ENCODE measurements around the gene CACNA2D2.
A peak's percentile ranks its signal among the peaks of the same experiment; 100 is the strongest.

CACNA2D2 gene

GRCh38 chr3:50388720-50389413 lies 114.6 kb downstream of the CACNA2D2 start:
- DNase-seq: no peak

DNA sequence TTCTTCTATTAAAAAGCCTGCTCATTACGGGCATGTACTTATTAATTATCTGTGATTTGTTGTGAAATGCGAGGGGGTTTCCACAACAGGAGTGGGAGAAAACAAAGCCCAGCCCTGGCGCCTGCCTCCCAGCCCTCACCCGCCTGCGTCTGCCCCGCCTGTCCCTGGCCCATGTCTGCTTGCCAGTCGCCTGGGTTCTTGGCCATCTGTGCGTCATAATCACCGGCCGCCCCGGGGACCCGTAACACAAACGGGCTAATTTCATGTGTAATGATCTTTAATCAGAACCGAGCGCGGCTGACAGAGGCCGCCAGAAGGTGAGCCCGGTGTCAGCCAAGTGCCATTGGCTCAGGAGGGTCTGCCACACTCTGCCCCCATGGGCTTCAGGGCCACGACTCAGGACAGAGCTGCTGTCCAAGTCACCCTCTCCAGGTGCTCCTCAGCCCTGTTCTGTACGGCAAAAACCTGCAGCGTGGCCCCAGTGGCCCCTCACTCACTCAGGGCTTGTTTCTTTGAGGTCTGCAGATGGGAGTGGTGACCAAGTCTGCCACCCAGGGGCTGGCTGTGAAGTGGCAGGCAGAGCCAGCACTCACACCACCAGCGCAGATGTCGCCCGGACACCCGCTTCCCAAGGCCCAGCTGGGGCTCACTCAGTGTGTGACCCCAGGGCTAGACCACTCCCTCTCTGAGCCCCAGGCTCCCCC lies 115.3 kb downstream of the CACNA2D2 start:
- peak in 1 of 2 experiments; percentile 6 for DNase-seq

- DNase-seq: no peak
These were observed 117.7 kb downstream of the CACNA2D2 start for GRCh38 chr3:50385754-50386153.

DNA sequence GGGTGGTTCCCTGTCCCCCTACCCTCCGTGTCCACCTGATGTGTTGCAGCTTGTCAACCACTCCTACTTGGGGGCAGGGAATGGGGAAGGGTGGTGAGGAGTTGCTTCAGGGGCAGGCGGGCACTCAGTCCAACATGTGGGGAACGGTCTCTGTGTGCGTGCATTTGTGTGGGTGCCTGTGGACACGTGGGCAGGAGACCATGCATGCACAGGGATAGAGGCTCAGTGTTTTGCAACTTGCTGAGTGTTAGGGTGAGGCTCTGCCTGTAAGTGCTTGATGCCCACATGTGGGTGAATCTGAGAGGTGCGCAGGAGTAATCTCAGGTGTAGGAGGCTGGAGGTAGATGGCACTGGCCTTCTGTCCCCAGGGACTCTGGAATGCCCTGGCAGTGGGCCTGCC lies 119.7 kb downstream of the CACNA2D2 start:
- DNase-seq: no peak

GRCh38 chr3:50382722-50383121 lies 120.7 kb downstream of the CACNA2D2 start:
- no peak for DNase-seq

DNA sequence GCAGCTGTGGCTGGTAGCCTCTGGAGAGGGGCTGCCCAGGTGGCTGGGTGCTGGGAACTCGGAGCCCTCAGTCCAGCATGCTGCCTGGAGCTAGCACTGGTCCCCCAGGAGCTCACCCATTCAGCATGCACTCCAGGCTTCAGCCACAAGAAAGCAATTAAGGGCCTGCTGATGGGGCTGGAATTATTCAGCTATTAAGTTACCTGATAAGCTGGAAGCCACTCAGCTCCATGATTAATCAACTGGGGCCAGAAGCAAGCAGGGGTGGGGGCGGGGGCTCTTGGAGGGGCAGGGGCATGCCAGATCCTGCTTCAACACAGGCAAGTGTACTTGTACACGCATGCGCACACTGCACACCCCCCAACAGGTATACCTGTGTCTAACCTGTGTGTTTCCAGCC lies 122.1 kb downstream of the CACNA2D2 start:
- DNase-seq: no peak

DNA sequence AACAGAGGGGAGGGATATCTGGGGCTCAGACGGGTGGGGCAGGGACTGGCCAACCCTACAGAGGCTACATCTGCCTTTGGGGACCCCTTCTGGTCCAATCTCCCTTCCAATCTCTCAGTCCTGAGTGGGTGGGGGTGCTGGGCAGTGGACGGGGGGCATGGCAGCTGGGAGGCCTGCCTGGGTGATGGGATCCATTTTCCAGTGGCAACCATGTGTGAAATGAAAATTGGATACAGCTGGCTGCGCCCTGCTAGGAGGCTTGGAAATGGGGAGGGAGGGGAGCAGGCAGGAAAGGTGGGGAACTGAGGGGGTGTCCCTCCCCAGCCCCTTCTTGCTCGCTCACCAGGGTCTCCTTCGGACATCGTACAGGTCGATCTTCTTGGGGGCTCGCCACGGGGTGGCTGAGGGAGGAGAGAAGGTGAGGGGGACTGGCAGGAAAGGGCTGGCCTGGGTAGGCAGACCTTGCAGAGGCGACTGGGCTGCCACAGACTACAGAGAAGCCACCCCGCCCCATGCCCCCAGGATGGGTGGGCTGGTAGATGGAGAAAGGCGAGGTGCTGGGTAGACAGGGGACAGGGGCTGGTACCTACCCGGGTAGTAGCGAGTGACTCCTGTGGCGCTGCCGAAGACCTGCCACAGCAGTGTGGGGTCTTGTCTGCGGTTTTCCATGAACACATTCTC lies 122.9 kb downstream of the CACNA2D2 start:
- DNase-seq: no peak

GRCh38 chr3:50378757-50379156 lies 124.7 kb downstream of the CACNA2D2 start:
- DNase-seq: no peak

GRCh38 chr3:50378024-50378423 lies 125.4 kb downstream of the CACNA2D2 start:
- DNase-seq: no peak

DNA sequence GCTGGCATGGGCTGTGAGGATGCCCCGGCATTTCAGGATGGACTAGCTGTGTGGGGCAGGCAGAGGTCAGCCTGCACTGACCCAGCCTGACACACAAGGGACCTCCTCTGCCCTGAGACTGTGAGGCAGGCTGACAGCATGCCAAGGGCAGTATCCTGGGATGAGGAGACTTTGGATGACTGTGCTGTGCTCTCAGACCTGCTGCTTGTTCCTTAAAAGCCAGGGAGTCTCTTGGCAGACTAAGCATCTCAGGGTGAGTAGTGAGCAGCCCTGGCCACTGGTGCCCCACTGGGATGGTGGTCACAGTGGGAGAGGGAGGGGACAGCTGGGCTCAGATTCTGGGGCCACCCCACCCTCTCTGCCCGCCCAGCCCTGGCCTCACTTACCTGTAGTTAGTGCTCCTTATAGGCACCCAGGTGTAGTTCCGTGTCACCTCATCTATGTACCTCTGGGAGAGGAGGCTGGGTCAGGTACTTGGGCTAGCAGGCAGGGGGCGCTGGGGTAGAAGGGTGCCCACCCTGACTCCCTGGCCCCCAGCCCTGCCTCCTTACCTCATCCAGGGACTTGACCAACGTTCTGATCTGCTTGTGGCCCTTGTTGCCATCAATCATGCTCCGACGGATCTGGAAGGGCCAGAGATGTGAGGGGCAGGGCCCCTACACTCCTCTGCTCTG lies 128.0 kb downstream of the CACNA2D2 start:
- no peak for DNase-seq

GRCh38 chr3:50374363-50375257 lies 128.8 kb downstream of the CACNA2D2 start:
- no peak for DNase-seq

DNA sequence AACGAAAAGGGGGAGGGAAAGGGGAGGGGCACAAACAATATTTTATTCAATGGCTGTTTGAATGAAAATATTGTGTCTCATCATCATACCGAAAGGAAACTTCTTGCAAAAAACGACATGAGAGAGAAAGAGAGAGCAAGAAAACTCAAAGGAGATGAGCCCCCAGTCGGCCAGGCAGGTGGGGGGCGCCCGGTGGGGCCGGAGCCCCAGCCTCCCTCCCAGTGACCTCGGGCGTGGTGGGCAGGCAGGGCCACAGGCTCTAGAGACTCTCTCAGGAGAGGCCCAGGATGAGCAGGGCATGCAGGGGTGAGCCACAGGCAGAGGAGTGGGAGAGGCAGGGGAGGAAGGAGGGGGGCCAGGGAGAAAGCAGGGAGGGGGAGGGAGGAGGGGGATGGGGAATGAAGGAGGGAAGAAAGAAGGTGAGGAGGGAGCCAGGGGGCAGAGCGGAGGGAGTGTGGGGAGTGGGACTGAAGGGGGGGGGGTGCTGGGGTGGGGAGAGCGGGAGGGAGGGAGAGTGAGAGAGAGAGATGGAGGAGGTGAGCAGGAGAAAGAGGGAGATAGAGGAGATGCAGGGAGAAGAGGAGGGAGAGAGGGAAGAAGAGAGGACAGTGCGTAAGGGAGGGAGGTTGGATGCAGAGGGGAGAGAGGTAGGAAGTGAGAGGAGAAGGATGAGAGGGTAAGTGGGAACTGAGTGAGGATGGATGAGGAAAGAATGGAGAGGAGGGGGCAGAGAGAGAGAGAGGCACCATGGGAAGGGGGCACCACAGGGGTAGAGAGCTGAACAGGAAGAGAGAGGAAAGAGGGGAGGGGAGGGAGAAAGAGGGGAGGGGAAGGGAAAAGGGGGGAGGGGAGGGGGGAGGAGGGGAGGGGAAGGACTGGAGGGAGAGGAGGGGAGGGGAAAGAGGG lies 130.0 kb downstream of the CACNA2D2 start:
- no peak for DNase-seq

DNA sequence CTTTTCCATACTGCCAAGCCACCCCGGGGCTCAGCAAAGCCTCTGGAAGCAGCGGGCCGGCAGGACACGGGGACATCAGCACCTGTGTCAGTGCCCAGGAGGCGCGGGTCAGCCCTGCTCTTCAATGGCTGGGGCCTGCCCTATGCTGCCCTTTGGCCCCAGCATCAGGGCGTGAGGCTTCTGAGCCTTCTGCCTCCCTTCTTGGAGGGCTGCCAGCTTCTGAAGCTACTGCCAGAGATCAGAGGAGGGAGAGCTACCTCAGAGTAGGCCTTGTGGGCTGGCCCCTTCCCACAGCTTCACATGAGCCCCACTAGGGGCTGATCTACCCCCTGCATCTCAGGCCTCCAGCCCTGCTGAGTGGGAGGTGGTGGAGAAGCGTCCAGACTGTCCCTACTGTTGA lies 131.1 kb downstream of the CACNA2D2 start:
- DNase-seq: peak in 1 of 2 experiments; percentile 46

- DNase-seq: no peak
These were observed 132.2 kb downstream of the CACNA2D2 start for GRCh38 chr3:50371133-50371685.

DNA sequence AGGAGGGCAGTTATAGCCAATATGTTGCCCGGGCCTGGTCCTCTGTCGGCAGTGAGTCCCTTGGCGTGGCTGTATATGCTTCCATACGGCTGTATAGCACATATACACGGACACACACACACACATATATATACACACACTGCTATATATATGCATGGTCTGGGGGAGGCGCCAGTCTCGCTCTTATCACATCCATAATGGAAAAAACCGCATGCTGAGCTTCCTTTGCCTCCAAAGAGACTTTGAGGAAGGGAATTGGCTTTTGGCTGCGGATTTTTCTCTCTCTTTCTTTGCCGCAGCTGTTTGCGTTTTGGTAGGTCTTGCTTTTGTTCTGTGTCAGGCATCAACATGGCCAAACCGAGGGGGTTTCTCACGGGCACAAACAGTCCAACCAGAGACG lies 132.8 kb downstream of the CACNA2D2 start:
- peak in 1 of 2 experiments; percentile 19 for DNase-seq

DNA sequence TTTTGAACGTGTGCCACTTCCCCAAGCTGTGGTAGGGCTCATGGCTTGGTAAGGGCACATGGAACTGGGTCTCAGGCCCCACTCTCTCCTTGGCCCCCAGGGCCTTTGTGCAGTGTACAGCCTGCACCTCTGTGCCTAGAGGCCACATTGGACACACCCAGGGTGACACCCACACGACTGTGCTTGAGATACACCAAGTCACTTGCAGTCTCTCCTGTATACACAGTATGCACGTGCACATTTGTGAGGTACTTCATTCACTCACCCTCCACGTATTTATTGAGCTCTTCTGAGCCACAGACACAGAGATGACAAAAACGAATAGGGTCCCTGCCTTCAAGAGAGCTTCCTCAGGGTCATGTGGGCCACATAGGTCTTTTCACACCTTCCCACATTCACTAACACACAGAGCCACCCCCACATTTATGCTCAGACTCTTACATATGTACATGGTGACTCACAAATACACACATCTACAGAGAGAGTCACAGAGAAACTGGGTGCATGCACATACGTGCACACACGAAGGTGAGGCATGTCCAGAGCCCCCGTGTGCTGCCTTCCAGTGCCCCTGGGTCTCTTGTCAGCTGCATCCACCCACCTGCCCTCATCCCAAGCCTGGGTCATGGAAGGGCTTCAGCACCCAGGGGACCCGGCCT lies 134.3 kb downstream of the CACNA2D2 start:
- DNase-seq: no peak

DNA sequence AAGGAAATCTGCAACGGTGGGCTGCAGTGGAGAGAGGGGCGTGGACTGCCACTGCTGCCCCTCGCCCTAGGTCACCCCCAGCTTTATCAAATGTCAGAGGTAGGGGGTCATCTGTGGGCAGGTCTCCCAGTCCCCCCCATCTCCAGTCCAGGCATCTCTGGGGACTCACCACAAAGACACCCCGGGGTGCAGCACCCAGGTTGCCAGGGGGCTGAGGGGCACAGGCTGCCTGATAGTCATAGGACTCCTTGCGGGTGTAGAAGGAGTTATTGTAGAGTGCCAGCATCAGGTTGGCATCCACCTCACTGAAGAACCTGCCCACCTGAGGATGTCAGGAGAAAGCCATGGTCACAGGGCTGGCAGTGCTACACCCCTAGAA lies 137.6 kb downstream of the CACNA2D2 start:
- no peak for DNase-seq

GRCh38 chr3:50365080-50365841 lies 138.2 kb downstream of the CACNA2D2 start:
- no peak for DNase-seq

DNA sequence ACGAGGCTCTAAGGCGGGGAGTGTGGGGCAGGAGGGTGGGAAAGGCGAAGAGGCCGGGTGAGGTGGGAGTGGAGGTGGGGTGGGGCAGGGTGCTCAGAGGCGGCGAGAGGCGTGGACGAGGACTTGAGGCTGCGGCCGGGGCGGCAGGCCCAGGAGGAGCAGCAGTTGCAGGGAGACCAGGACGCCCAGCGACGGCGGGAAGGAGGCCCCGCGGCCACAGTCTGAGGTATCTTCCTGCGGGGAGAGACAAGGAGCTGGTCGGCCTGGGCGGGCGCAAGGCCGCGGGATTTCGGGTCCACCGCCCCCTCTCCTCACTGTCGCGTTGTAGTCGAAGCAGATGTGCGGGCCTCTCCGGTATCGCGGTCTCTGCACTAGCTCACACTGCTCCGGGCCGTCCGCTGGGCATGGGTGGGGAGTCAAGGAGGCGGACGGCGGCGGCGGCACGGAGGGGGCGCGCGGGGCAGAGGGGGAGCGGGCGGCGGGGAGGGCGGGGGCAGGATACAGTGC lies 138.8 kb downstream of the CACNA2D2 start:
- DNase-seq: no peak

DNA sequence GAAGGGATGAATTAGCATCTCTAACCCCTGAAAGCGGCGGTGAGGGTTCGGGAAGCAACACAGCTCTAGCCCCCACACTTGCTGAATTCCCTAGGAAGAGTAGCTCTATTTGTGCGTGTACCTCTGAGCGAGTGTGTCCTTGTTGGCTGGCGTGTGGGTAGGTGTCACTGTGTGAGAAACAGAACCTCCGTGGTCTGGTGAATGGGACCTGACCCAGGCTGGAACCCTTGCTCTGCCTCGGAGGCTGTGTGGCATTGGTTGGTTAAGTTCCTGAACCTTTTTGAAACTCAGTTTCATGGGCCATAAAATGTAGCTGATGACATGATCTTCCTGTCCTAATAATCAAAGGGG lies 143.7 kb downstream of the CACNA2D2 start:
- no peak for DNase-seq

All from NCI-H446 (cell line).